ENCODE results near the gene ULBP3. TPM values are rescaled to one million over a fixed set of nuclear protein-coding genes. Genes with fewer than 3 reads are reported as not detected.

Gene ULBP3
- total and polyA plus RNA-seq, 2 of the 13 experiments (the other 11 are each of a cell fraction or from before 2014, with no cell fraction given) = 0.42 to 0.48 TPM

GRCh38 chr6:150112233-150112632 lies 43.3 kb upstream of the ULBP3 start:
- no peak for DNase-seq (ENCODE audit: low spot score)
- H3K4me3 ChIP-seq (replicated peaks in 1 of 3; ENCODE audit: insufficient read depth in 1 of 3, low read depth in 2 of 3, low read length in 3 of 3) = no peak overlapping the region
- no peak overlapping the region for H3K9ac ChIP-seq (ENCODE audit: insufficient read depth, low read depth, low read length)
- FAIRE-seq = no peak
- no TSS peak for BruUV-seq (replicated peaks)
- H2AFZ ChIP-seq (ENCODE audit: low read length) = no peak overlapping the region
- H4K20me1 ChIP-seq (ENCODE audit: insufficient read depth, low read length) = no peaks in the 10 kb centered on the region
- no peaks in the 10 kb centered on the region for H3K4me1 ChIP-seq (ENCODE audit: insufficient read depth, low read length)
- ChIA-PET POLR2A (no interaction called here), CTCF (ENCODE audit: low intra/inter-chr PET ratio, low total read pairs) (no interaction called here)
- no peaks in the 10 kb centered on the region for H3K9me3 ChIP-seq (ENCODE audit: low read length)
- in situ Hi-C loops (cut with HindIII; ENCODE audit: extremely low pct_ligation_motif_present, low pct_unique_long_range_greater_than_20kb) (no loop called here), intact Hi-C loops (cut with micrococcal nuclease; ENCODE audit: unreplicated experiment) (no loop called here)
- H3K27ac ChIP-seq (ENCODE audit: extremely low read length, insufficient read depth, low read length) = no peak overlapping the region
- H3K79me2 ChIP-seq (ENCODE audit: insufficient read depth, low read length) = no peaks in the 10 kb centered on the region
- 27% methylated on average over 6 of the region's 6 CpGs for WGBS (ENCODE audit: low lambda C conversion rate)
- peaks cover 0 to 11% of the 10 kb centered on the region in 2 experiments; a peak in 4 of 5 replicates for H3K27me3 ChIP-seq (ENCODE audit: control insufficient read depth in 1 of 2, insufficient read depth in 2 of 2, low read length in 2 of 2)
- no peak overlapping the region for H3K4me2 ChIP-seq (ENCODE audit: low read depth, low read length)
- no peak for ATAC-seq
- H3K36me3 ChIP-seq (replicated peaks in 1 of 2; ENCODE audit: control insufficient read depth in 1 of 2, insufficient read depth in 2 of 2, low read length in 2 of 2) = no peaks in the 10 kb centered on the region
- no peak for TF ChIP-seq ZNF615 (CRISPR knock-in tag; IDR thresholded peaks at IDR 0.05; ENCODE audit: borderline replicate concordance)
- no peak for TF ChIP-seq ZNF17 (CRISPR knock-in tag; IDR thresholded peaks at IDR 0.05)
- TF ChIP-seq ASH2L (IDR thresholded peaks at IDR 0.05; ENCODE audit: insufficient read length, low read depth, low read length) = no peak
- TF ChIP-seq MIER3 (CRISPR knock-in tag; IDR thresholded peaks at IDR 0.05; ENCODE audit: borderline replicate concordance) = no peak
- TF ChIP-seq NR2F6 (IDR thresholded peaks at IDR 0.05) = no peak
- TF ChIP-seq NR2F6 (CRISPR knock-in tag; IDR thresholded peaks at IDR 0.05) = no peak
- no peak for TF ChIP-seq JUND (CRISPR knock-in tag; IDR thresholded peaks at IDR 0.05)
- TF ChIP-seq ZFYVE20 (CRISPR knock-in tag; IDR thresholded peaks at IDR 0.05; ENCODE audit: borderline replicate concordance, low read depth) = no peak
- TF ChIP-seq HOXA7 (CRISPR knock-in tag; IDR thresholded peaks at IDR 0.05) = no peak
- TF ChIP-seq ZNF253 (CRISPR knock-in tag; IDR thresholded peaks at IDR 0.05; ENCODE audit: borderline replicate concordance) = no peak
- TF ChIP-seq ZNF260 (CRISPR knock-in tag; IDR thresholded peaks at IDR 0.05; ENCODE audit: borderline replicate concordance, low read depth) = no peak
- no peak for TF ChIP-seq REPIN1 (CRISPR knock-in tag; IDR thresholded peaks at IDR 0.05; ENCODE audit: borderline replicate concordance, low read depth)
- no peak for TF ChIP-seq ZHX2 (IDR thresholded peaks at IDR 0.05; ENCODE audit: low read depth)
- no peak for TF ChIP-seq ZHX2 (CRISPR knock-in tag; IDR thresholded peaks at IDR 0.05; ENCODE audit: borderline replicate concordance)
- TF ChIP-seq HNF4G (IDR thresholded peaks at IDR 0.05; ENCODE audit: borderline replicate concordance, low read depth, low read length) = no peak
- TF ChIP-seq HNF4G (CRISPR knock-in tag; IDR thresholded peaks at IDR 0.05; ENCODE audit: borderline replicate concordance, low read depth) = no peak
- TF ChIP-seq GMEB2 (CRISPR knock-in tag; IDR thresholded peaks at IDR 0.05; ENCODE audit: low read depth) = no peak
- no peak for TF ChIP-seq ESRRA (CRISPR knock-in tag; IDR thresholded peaks at IDR 0.05; ENCODE audit: low read depth)
- no peak for TF ChIP-seq NFIC (IDR thresholded peaks at IDR 0.05; ENCODE audit: low read length)
- TF ChIP-seq AGO2 (optimal IDR thresholded peaks at IDR 0.05; ENCODE audit: low read depth, low read length) = no peak
